GM18907 (cell line): ENCODE results near the gene DOP1B.
"Not testable (repeated sequence)": the region's sequence is repeated elsewhere in the genome, so short reads cannot be mapped to it uniquely, and the experiment has no call there.

Experiments
- ATAC-seq: cut with Tn5 transposase; IDR thresholded peaks from one replicate; pipeline ENCODE4 v1.9.1; 2021; ENCODE audit warnings: mild to moderate bottlenecking, moderate library complexity; ENCODE audit not compliant: unreplicated experiment

The DOP1B gene, protein sequence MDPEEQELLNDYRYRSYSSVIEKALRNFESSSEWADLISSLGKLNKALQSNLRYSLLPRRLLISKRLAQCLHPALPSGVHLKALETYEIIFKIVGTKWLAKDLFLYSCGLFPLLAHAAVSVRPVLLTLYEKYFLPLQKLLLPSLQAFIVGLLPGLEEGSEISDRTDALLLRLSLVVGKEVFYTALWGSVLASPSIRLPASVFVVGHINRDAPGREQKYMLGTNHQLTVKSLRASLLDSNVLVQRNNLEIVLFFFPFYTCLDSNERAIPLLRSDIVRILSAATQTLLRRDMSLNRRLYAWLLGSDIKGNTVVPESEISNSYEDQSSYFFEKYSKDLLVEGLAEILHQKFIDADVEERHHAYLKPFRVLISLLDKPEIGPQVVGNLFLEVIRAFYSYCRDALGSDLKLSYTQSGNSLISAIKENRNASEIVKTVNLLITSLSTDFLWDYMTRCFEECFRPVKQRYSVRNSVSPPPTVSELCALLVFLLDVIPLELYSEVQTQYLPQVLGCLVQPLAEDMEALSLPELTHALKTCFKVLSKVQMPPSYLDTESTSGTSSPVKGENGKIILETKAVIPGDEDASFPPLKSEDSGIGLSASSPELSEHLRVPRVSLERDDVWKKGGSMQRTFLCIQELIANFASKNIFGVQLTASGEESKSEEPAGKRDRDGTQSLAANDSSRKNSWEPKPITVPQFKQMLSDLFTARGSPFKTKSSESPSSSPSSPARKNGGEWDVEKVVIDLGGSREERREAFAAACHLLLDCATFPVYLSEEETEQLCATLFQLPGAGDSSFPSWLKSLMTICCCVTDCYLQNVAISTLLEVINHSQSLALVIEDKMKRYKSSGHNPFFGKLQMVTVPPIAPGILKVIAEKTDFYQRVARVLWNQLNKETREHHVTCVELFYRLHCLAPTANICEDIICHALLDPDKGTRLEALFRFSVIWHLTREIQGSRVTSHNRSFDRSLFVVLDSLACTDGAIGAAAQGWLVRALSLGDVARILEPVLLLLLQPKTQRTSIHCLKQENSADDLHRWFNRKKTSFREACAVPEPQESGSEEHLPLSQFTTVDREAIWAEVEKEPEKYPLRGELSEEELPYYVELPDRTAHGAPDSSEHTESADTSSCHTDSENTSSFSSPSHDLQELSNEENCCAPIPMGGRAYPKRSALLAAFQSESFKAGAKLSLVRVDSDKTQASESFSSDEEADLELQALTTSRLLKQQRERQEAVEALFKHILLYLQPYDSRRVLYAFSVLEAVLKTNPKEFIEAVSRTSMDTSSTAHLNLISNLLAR (N-terminal part only)

DNA sequence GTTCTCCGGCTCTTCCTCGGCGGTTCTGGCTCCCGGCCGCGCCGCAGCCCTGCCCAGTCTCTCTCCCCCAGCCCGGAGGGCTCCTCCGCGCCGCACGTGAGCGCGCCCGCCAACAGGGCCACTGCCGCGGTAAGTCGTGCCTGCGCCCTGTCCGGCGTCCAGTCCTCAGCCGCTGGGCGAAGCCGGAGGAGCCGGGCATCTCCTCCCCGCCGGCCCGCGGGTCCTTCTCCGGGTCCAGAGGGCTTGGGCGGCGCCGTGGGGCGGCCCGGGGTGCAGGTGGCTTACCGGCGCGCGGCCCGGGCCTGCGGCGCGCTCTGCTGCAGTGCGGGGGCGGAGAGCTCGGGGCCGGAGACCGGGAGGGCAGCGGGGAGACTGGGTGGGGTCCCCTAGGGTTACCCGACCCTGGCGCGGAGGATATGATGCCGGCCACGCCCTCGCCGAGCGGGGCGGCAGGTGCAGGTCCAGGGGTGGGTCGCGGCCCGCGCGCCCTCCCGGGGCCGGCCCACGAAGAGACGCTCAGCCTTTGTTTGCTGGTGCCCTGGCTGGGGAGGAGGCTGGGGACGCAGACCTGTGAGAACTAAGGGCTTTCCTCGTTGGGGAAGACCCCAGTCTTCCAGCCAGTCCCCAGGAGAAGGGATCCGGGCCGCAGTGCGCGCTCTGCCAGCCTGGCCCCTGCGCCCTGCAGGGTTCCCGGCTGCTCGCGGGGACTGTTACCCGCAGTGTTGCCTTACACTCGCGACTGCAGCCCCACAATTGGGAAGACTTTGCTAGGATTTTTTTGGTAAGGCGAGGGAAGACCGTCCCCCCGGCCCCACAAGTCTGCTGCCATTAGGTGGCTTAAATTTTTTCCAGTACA is at the start of gene DOP1B:
Gene DOP1B (plus strand): TSS at position 10 of the 856 bp plus-strand sequence. CDS start 7,910 bp downstream, outside the sequence.
- ATAC-seq, result peak; percentile 29

DNA sequence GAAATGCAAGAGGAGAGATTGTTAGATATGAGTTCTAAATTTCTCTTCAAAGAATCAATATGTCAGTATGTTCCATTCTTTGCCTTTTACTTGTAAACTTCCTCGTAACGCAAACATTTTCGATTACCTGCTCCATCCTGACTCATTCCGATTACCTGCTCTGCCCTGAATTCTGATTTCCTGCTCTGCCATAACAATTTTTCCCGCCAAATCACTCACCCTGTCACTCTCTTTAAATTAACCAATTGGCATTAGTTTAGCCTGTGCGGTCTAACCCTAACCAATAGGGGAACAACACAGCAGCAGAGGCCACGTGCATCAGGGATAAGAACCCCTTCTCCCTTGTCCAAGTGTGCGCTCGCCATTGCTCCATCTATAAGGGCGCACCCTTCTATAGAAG is 46.8 kb upstream of the DOP1B start:
- no peak for ATAC-seq

DNA sequence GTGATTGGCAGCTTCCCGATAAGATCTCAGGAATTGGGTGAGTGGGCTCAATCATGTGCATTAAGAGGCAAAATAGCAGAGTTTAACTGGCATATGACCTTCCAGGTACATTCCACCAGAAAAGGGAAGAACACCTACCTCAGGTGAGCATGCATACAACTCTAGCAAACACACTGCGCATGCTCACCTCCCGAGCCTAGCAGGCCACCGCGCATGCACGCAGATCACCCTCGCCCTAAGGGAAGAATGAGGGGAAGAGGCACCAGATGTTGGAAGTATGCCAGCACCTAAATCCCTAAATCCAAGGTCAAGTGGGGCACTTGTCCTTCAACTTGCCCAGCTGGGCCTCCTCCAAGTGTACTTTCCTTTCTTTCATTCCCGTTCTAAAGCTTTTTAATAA is 45.4 kb upstream of the DOP1B start:
- ATAC-seq, result no peak

DNA sequence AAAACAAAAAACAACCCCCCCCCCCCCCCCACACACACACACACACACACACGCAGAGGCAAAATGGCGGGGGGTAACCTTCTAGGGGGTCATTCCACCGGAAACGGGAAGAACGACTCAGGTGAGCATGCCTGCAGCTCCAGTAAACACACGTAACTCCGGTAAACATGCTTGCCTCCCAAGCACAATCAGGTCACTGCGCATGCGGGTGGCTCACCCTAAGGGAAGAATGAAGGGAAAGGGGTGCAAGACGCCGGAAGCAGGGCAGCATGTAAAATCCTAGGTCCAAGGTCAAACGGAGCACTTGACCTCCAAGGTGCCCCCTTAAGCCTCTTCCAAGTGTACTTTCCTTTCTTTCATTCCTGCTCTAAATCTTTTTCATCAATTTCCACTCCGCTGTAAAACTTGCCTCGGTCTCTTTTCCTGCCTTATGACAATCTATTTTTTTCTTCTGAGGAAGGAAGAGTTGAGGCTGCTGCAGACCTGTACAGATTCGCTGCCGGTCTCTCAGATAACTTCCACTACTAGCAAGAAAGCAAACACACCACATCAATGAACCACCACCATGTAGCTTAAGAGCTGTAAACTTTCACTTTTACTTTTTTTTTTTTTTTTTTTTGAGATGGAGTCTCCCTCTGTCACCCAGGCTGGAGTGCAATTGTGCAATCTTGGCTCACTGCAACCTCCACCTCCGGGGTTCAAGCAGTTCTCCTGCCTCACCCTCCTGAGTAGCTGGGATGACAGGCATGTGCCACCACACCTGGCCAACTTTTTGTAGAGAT is 42.8 kb upstream of the DOP1B start:
- ATAC-seq, result no peak

DNA sequence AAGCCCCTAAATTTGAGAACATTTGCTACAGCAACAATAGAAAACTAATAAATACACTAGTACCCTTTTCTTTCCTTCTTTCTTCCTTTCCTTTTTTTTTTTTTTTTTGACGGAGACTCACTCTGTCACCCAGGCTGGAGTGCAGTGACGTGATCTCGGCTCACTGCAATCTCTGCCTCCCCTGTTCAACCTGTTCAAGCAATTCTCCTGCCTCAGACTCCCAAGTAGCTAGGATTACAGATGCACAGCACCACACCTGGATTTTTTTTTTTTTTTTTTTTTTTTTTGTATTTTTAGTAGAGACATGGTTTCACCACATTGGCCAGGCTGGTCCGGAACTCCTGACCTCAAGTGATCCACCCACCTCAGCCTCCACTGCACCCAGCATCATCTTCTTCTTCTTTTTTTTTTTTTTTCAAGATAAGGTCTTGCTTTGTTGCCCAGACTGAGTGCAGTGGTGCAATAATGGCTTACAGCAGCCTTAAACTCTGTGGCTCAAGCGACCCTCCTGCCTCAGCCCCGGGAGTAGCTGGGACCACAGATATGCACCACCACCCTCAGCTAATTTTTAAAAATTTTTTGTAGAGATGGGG is 41.4 kb upstream of the DOP1B start:
- ATAC-seq, result no peak

DNA sequence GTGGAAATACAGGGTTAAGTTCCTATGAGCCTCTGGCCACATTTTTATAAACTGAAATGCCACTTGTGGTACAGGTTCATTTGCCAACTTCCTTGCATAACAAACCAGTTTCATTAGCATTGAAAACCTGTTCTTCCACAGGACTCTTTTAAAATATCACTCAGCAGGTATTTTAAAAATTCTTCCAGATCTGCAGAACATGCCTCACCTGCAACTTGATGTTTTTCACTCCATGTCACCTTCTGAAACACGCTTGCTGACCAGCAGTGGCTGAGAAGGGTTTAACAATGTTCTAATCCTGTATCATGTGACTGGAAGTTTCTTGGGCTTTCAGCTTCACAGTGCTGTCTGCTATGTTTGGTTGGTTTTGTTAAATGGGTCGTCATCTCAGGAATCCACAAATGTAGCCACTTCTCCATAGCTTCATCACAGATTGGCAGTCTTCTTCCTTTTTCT is 39.3 kb upstream of the DOP1B start:
- no peak for ATAC-seq

DNA sequence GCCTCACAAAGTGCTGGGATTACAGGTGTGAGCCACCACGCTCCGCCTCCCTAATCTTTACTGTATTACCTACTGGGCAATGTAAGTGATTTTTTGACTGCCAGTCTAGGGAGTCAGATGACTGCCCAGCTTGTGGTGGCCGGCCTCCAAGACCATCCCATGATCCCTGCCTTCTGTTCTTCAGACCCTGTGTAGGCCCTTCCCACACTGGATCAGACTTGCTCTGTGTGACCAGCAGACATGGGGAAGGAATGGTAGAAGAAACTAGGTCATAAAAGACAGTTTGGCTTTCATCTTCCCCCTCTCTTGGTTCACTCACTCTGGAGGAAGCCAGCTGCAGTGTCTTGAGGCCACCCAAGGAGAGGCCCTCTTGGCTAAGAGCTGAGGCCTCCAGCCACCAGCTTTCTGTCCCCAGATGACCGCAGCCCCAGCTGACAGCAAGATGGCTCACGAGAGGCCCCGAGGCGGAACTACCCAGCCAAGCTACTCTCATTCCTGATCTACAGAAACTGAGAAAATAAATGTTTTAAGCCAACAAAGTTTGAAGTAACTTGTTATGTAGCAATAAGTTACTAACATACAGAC is 36.2 kb upstream of the DOP1B start:
- ATAC-seq, result no peak

DNA sequence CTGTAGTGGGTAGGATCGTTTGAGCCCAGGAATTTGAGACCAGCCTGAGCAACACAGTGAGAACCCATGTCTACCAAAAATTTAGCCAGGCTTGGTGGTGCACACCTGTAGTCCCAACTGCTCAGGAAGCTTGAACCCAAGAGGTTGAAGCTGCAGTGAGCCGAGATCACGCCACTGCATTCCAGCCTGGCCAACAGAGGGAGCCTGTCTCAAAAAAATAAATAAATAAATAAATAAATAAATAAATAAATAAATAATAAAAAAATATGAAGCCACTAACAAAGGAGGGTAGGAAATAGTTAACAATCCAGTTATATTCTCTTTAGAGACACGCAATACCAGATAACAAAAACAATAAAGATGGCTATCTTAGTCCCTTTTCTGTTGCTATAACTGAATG is 33.6 kb upstream of the DOP1B start:
- no peak for ATAC-seq

DNA sequence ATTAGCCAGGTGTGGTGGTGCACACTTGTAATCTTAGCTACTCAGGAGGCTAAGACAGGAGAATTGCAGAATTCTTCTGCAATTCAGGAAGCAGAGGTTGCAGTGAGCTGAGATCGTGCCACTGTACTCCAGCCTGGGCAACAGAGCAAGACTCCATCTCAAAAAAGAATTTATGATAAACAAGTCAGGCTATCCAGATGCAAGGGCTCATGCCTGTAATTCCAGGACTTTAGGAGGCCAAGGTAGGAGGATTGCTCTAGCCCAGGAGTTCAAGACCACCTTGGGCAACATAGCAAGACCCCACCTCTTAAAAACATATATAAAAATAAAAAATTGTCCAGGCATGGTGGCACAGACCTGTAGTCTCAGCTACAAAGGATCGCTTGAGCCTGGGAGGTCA is 32.2 kb upstream of the DOP1B start:
- no peak for ATAC-seq

DNA sequence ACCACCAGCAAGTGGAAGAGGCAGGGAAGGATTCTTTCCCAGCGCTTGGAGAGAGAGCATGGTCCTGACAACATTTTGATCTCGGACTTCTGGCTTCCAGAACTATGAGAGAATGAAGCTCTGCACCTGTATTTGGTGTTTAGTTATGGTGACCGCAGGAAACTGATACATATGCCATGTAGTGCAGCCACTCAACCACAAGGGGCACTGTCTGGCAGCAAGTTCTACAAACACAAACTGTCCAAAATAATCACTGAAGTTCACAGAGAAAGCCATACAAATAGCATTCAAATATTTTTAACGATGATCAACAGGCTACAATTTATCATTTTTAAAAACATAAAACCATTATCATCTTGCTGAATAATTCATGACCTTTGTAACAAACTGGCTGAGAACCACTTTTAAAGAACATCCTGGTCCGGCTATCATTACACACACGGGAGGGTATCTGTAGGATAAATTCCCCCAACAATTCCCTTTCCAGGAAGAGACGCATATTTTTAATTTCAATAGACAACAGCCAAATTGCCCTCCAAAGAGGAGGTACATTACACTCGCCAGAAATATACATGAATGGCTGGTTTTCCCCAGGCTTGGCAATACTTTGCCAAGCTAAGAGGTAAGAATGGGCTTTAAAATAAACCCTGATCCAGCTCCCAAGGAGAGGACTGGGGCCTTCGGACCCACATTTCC is 31.0 kb upstream of the DOP1B start:
- no peak for ATAC-seq

DNA sequence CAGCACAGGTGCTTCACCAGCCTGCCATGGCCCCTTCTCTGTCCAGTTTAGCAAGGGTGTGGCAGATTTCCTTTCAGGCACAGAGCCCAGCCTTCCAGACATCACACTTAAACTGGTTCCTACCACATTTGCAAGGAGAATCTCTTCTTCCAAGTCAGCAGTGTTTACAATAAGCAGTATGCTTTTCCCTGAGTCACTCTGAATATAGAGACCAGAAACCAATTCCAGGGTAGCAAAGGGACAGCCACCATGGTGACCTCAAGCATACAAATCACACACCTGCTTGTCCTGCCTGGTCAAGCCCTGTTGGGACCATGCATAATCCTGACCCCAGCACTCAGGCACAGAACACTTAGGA is 30.4 kb upstream of the DOP1B start:
- ATAC-seq, result no peak

DNA sequence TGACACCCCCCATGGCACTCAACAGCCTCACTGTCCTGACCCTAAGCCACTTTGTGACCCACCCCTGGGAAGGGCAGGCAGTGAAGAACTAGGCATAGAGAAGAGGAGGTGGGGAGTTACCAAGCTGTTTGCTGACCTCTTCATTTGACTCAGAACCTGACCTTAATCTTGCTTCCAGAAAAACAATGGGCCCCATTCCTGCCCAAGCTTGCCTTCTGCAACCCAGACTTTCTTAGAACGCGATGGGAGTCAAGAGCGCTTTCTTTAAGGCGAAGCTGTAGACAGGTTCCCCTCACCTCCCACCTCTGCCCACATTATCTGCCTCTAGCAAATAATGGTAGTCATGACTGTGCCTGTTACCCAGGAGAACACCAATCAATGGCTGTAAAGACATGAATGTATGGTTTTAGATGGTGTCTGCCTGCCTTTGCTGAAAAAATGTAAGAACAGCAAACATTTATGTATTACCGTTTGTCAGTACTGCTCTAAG is 30.0 kb upstream of the DOP1B start:
- ATAC-seq, result no peak

DNA sequence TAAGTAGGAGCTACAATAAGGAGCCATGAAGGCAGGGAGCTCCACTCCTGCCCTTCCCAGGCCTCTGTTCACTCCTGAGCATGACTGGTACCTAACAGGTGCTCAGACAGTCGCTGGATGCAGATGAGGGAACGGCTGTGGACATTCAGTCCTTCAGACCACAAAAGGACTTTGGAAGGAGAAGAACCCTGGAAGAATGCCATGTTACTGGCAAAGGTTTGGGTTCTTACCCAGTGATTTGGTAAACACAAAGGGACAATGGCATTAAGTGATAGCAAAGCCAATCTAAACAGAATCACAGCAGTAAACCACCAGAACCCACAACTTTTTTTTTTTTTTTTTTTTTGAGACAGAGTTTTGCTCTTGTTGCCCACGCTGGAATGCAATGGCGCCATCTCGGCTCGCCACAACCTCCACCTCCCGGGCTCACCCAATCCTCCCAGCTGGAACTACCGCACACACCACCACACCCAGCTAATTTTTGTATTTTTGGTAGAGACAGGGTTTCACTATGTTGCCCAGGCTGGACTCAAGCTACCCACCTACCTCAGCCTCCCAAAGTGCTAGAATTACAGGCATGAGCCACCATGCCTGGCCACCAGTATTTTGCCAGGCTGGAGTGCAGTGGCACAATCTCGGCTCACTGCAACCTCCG is 29.2 kb upstream of the DOP1B start:
- ATAC-seq, result no peak

DNA sequence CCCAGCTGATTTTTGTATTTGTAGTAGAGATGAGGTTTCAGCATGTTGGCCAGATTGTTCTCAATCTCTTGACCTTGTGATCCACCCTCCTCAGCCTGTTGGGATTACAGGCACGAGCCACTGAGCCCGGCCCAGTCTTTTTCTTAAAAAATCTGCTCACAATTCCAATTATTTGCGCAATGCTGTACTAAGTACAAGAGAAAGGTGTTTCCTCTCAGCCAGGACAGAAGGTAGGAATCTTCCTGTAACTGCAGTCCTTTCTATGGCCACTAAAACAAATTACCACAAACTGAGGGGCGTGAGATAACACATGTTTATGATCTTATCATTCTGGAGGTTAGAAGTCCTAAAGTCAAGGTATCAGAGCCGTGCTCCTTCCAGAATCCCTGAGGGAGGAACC is 28.6 kb upstream of the DOP1B start:
- no peak for ATAC-seq

DNA sequence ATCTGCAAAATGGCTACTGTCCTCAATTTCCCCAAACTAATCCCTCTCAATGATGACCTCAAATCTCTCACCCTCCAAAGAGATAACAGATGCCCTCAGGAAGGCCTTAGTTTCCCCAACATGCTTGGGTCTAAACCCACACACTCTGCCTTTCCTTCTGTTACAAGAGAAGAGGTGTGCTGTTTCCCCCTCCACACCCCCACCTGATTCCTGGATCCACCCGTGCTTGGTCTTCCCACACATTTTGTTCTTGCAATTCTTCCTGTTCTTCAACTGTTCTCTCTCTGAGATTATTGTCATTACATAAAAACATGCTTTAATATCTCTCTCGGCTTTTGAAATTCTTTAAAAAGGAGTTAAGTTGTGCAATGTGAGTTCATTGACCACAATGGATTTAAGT is 27.4 kb upstream of the DOP1B start:
- ATAC-seq, result no peak

DNA sequence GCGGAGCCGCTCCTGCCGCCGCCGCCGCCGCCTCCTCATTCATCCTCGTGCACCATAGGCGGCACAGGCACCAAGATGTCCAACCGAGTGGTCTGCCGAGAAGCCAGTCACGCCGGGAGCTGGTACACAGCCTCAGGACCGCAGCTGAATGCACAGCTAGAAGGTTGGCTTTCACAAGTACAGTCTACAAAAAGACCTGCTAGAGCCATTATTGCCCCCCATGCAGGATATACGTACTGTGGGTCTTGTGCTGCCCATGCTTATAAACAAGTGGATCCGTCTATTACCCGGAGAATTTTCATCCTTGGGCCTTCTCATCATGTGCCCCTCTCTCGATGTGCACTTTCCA is 26.2 kb upstream of the DOP1B start:
- ATAC-seq, result not testable (repeated sequence)

DNA sequence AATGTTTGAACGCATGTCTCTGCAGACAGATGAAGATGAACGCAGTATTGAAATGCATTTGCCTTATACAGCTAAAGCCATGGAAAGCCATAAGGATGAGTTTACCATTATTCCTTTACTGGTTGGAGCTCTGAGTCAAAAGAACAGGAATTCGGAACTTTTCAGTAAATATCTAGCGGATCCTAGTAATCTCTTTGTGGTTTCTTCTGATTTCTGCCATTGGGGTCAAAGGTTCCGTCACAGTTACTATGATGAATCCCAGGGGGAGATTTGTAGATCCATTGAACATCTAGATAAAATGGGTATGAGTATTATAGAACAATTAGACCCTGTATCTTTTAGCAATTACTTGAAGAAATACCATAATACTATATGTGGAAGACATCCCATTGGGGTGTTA is 25.8 kb upstream of the DOP1B start:
- not testable (repeated sequence) for ATAC-seq

DNA sequence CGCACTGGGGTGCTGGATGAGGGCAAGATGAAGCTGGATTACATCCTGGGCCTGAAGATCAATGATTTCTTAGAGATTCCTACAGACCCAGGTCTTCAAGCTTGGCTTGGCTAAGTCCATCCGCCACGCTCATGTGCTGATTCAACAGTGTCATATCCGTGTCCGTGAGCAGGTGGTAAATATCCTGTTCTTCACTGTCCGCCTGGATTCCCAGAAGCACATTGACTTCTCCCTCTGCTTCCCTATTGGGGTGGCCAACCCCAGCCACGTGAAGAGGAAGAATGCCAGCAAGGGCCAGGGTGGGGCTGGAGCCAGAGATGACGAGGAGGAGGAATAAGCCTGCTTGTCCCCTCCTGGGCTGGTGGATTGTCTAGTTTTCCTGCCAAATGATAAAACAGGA is 23.9 kb upstream of the DOP1B start:
- no peak for ATAC-seq
